Natural killer cell treated with Interleukin-12 subunit alpha and Interleukin-12 subunit beta and Interleukin-15 and Interleukin-18, amount 100 ng/mL, for 72 hours (primary cell): ENCODE data around the gene ZCCHC4. TPM values are rescaled to one million over a fixed set of nuclear protein-coding genes. Genes with fewer than 3 reads are reported as not detected.
"Not testable (repeated sequence)": the region's sequence is repeated elsewhere in the genome, so short reads cannot be mapped to it uniquely, and the experiment has no call there.

Source experiments
- ATAC-seq, 2 donors: fragments of 150-1000 bp; cut with Tn5 transposase in 1 of 2; sonication (Bioruptor Pico), chemical (Tn5 transposase) in 1 of 2; 2 replicates each; pipeline ENCODE4 v1.10.0; 2021
- DNase-seq: peaks from one replicate; pipeline ENCODE4 v3.0.0; 2022; ENCODE audit warnings: low spot score
- H3K27ac Mint-ChIP-seq, 2 donors: 1 replicate in 1 of 2; 2 replicates in 1 of 2; pipeline ENCODE4 v1.8.0; 2022; ENCODE audit warnings: mixed read lengths in 2 of 2, mild to moderate bottlenecking in 1 of 2, moderate library complexity in 1 of 2
- H3K27me3 Mint-ChIP-seq, 2 donors: 1 replicate in 1 of 2; 2 replicates in 1 of 2; pipeline ENCODE4 v1.8.0; 2022; ENCODE audit warnings: mixed read lengths in 2 of 2
- H3K36me3 Mint-ChIP-seq: one replicate; pipeline ENCODE4 v1.8.0; 2022; ENCODE audit warnings: mixed read lengths
- H3K4me1 Mint-ChIP-seq, 2 donors: 1 replicate in 1 of 2; 2 replicates in 1 of 2; pipeline ENCODE4 v1.8.0; 2022; ENCODE audit warnings: low read depth in 2 of 2, mixed read lengths in 2 of 2, mild to moderate bottlenecking in 1 of 2
- H3K4me3 Mint-ChIP-seq: one replicate; pipeline ENCODE4 v1.8.0; 2022; ENCODE audit warnings: mixed read lengths
- H3K9me3 Mint-ChIP-seq: 2 replicates; pipeline ENCODE4 v1.8.0; 2022; ENCODE audit warnings: mixed read lengths
- total RNA-seq, 2 donors: library from RNA; stranded (reverse); gene quantifications; one replicate each; pipeline ENCODE4 v1.2.3, GENCODE V29; 2022

Gene ZCCHC4
- total RNA-seq, 2 donors from 2014 or later, result 14.7 to 21.8 TPM

DNA sequence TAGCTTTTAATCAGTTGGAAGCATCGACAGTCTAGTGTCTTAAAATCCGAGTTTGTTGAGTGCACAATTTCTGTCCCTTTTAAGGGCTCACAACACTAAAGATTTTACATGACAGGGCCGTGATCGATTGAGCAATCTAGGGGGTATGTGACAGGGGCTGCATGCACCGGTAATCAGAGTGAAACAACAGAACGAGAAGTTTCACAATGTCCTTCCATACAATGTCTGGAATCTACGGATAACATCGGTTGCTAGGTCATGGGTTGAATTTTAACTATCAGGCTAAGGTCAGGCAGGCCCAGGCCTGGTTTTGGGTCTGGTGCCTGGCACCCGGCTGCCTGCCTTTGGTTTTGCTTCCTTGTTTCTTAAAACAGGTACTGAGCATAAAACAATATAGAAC, 60.0 kb downstream of the ZCCHC4 start:
- not testable (repeated sequence) for ATAC-seq, DNase-seq, H3K4me3 Mint-ChIP-seq, H3K9me3 Mint-ChIP-seq, H3K27ac Mint-ChIP-seq, H3K27me3 Mint-ChIP-seq, H3K36me3 Mint-ChIP-seq, H3K4me1 Mint-ChIP-seq

DNA sequence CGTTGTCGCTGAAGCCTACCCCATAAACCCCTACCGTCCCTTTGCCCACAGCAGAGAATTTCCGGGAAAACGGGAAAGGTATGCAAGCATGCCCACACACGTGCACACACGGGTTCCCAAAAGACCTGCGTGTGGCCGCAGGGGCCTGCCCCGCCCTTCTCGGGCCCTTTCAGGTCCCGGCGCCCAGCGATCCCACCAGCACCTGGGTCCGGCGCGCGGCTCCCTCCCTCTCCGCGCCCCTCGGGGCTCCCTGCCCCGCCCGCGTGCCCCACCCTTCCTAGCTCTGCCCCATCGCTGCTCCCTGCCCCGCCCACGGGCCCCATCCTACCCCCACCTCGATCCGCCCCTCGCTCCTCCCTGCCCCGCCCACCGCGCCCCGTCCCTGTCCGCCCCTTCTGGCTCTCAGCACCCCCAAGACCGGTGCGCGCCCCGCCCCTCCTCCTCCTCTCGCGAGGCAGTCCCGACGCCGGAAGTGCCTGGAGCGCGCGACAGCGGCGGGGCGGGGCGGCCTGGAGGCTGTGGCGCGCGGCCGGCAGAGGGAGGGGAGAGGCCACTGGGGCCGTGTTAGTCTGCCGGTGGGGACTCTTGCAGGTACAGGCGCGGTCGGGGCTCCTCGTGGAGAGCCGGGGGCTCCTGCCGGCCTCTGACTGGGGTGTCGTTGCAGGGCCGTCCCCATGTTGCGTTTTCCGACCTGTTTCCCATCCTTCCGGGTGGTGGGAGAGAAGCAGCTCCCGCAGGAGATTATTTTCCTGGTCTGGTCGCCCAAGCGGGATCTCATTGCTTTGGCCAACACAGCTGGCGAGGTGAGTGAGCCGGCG, 64.4 kb downstream of the ZCCHC4 start, which contains the start of gene ANAPC4:
Gene ANAPC4, plus strand, starts transcription at position 510 of the 818 bp plus-strand sequence. Its CDS starts 165 bp downstream, at position 675.
- H3K4me3 Mint-ChIP-seq, result no peak within 1 kb of the TSS
- no peak within 1 kb of the TSS for H3K27ac Mint-ChIP-seq

DNA sequence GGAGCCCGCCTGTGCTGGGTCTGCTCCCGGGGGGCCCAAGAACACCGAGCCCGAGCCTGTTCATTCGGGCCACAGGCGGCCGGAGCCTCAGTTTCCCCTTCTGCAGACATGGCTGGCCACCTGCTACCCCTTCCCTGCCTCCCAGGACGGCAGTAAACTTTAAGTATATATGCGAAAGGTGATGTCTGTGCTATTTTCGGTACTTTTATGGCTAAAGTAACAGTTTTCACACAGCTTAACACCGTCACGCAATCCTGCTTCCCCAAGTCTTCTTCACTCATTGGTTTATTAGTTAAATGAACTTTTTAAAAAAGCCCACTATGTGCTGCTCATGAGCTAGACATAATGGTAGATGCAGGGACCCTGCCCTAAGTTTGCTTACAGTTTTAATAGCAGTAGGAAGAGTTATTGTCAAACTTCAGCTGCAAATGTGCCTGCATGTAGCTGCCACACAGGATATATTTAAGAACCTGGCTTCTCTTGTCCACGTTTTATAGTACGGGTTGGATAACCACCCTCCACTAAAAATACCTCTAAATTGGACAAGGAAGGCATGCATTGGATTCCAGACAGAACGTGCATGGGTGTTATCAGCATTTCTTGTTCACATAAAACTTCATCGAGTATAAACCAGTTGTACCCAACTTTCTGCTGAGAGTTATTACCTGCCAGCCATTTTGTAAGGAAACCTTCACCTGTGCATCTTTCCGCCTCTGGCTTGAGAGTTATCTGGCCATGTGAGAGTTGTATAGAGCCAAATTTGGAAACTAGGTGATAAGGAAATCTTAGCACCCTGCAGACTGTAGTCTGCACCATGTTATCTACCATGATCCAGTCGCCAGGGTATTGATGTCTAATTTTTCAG, 65.2 kb downstream of the ZCCHC4 start:
- DNase-seq (no peak), ATAC-seq (no peak)
- peaks cover 0 to 7% of the 10 kb centered on the region in 2 donors for H3K4me1 Mint-ChIP-seq
- peaks cover 5% of the 10 kb centered on the region for H3K36me3 Mint-ChIP-seq
- no peak overlapping the region for H3K27ac Mint-ChIP-seq
- no peaks in the 10 kb centered on the region for H3K9me3 Mint-ChIP-seq
- H3K4me3 Mint-ChIP-seq, result no peak overlapping the region
- no peaks in the 10 kb centered on the region for H3K27me3 Mint-ChIP-seq

More for the DNA sequence above, 64.4 kb downstream of the ZCCHC4 start, which contains the start of gene ANAPC4:
- Mint-ChIP-seq H3K4me1 (peaks cover 0 to 7% of the 10 kb centered on the region in 2 donors), H3K36me3 (peaks cover 5% of the 10 kb centered on the region), H3K27me3 (no peaks in the 10 kb centered on the region), H3K9me3 (no peaks in the 10 kb centered on the region)
- peak; percentile 99 for ATAC-seq
- DNase-seq, result peak; percentile 97

DNA sequence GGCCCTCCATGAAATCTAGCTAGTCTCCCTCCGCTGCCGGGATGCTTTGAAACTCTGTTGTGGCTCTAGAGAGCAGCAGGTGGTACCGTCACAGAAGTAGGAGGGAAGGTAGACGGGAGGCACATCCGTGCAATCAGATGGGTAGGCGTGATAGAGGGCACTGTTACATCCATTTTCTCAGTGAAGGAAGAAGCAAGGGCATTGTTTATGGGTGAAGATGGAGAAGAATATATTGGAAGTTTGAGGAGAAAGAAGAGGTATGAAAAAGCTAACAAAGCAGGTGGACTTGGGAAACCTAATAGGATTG, 65.8 kb downstream of the ZCCHC4 start:
- DNase-seq (no peak), ATAC-seq (no peak)
- Mint-ChIP-seq H3K4me1 (peaks cover 0 to 7% of the 10 kb centered on the region in 2 donors), H3K36me3 (peaks cover 5% of the 10 kb centered on the region), H3K27ac (no peak overlapping the region), H3K4me3 (no peak overlapping the region), H3K9me3 (no peaks in the 10 kb centered on the region), H3K27me3 (no peaks in the 10 kb centered on the region)

DNA sequence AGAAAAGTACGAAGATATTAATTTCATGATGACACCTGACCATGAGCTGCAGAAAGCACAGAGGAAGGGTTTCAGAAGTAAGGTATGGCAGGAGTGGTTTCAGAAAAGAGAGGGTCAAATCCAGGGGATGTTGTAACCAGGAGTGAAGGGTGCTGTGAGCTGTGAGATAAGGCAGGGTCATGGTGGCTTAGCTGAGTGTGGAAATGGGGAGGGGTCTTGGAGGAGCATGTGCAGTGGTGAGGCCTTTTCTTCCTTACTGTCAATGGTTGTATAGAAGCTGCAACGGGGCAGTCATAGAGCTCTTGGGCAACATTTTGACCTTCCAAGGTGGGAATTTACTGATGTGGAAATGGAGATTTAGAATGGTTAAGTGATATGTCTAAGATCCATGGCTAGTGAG, 67.0 kb downstream of the ZCCHC4 start:
- Mint-ChIP-seq H3K4me1 (peaks cover 0 to 11% of the 10 kb centered on the region in 2 donors), H3K4me3 (no peak overlapping the region), H3K27me3 (no peaks in the 10 kb centered on the region), H3K36me3 (peaks cover 11% of the 10 kb centered on the region), H3K9me3 (no peaks in the 10 kb centered on the region), H3K27ac (no peak overlapping the region)
- no peak for ATAC-seq
- DNase-seq, result no peak

DNA sequence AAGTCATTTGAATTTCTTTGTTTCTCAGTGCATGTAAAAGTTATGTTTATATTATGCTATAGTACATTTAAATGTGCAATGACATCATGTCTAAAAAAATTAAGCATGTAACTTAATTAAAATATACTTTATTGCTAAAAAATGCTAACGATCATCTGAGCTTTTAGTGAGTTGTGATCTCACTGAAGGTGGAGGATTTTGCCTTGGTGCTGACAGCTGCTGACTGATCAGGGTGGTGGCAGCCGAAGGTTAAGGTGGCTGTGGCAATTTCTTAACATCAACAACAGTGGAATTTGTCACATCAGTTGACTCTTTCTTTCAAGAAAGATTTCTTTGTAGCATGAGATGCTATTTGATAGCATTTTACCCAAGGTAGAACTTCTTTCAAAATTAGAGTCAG, 71.1 kb downstream of the ZCCHC4 start:
- DNase-seq (no peak), ATAC-seq (no peak)
- H3K9me3 Mint-ChIP-seq, result no peaks in the 10 kb centered on the region
- no peaks in the 10 kb centered on the region for H3K27me3 Mint-ChIP-seq
- peaks cover 0 to 7% of the 10 kb centered on the region in 2 donors for H3K4me1 Mint-ChIP-seq
- peaks cover 10% of the 10 kb centered on the region for H3K36me3 Mint-ChIP-seq
- H3K4me3 Mint-ChIP-seq, result no peak overlapping the region
- H3K27ac Mint-ChIP-seq, result no peak overlapping the region

DNA sequence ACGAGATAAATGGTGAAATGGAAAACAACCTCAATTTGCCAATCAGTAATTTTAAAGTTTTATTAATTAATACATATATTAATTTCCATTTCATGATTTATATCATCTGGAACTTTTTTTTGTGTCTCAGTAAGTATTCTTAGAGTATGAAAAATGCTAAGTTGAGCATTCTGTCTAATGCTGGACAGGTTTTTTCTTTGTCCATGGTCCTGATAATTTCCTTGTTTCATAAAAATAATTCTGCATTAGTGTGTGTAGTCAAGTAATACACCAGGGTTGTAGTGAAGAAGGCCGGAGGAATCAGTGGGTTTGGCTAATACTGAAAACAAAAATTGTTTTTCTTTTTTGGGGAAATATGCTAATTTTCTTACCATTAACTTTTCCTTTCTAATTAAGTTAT, 74.4 kb downstream of the ZCCHC4 start:
- Mint-ChIP-seq H3K36me3 (peaks cover 17% of the 10 kb centered on the region), H3K4me3 (no peak overlapping the region), H3K27ac (no peak overlapping the region), H3K4me1 (peaks cover 0 to 7% of the 10 kb centered on the region in 2 donors), H3K27me3 (no peaks in the 10 kb centered on the region), H3K9me3 (no peaks in the 10 kb centered on the region)
- no peak for ATAC-seq
- no peak for DNase-seq

DNA sequence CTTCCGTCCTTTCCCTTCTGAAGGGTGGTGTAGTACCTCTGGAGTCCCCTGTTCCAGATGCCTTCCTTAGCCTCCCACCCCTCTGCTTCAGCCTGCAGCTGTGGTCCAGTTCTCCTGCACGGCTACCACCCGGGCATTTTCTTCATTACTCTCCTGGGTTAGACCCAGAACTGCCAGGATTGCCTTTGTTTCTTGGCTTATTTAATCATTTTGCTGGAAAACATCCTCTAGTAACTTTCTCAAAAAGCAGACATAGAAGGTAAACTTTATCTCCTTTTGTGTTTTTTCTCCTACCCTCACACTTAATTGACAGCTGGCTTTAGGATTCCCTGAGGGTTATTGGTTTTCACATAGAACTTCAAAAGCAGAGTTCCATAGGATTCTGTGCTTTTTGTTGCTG, 84.7 kb downstream of the ZCCHC4 start:
- Mint-ChIP-seq H3K4me3 (no peak overlapping the region), H3K9me3 (no peaks in the 10 kb centered on the region), H3K27me3 (no peaks in the 10 kb centered on the region), H3K4me1 (peaks cover 4 to 12% of the 10 kb centered on the region in 2 donors), H3K36me3 (peaks cover 57% of the 10 kb centered on the region), H3K27ac (no peak overlapping the region)
- ATAC-seq (no peak), DNase-seq (no peak)

DNA sequence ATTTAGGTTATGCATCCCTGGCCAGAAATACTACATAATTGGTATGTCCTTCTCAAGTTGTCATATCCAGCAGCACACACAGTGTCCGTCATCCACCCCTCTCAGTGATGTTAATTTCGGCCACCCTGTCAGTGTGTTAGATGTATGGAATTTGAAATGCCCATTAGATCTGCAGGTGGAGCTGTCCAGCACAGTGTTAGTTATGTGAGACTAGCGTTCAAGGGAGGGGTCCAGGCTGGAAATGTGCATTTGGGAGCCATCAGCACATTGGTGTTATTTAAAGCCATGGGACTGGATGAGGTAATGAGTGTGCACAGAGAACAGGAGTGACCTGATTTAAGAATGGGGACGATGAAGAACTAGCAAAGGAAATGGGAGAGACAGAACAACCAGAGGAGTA, 86.9 kb downstream of the ZCCHC4 start:
- H3K4me1 Mint-ChIP-seq, result peaks cover 4 to 12% of the 10 kb centered on the region in 2 donors
- H3K27ac Mint-ChIP-seq, result no peak overlapping the region
- DNase-seq, result no peak
- no peaks in the 10 kb centered on the region for H3K9me3 Mint-ChIP-seq
- H3K36me3 Mint-ChIP-seq, result peaks cover 58% of the 10 kb centered on the region
- no peak for ATAC-seq
- H3K4me3 Mint-ChIP-seq, result no peak overlapping the region
- H3K27me3 Mint-ChIP-seq, result no peaks in the 10 kb centered on the region

DNA sequence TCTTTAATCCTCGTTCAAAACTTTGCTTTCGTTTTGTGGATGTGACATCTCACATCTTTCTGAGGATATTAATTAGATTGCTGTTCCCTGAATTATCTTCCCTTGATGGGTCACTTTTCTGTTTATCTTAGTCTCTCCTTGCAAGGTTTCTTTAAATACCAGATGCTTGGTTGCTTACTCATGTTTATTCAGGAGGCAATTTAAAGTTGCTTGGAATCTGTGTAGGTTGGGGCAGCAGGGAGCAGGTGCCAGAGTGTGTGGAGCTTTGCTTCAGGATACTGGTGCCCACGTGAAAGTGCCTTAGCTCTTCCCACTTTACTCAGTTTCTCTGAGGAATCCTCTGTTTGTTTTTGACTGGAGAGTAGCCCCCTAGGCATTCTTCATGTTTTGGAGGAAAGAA, 88.5 kb downstream of the ZCCHC4 start:
- H3K27me3 Mint-ChIP-seq, result no peaks in the 10 kb centered on the region
- no peak overlapping the region for H3K4me3 Mint-ChIP-seq
- no peak for DNase-seq
- no peak for ATAC-seq
- peaks cover 4 to 12% of the 10 kb centered on the region in 2 donors for H3K4me1 Mint-ChIP-seq
- H3K27ac Mint-ChIP-seq, result no peak overlapping the region
- H3K9me3 Mint-ChIP-seq, result no peaks in the 10 kb centered on the region
- H3K36me3 Mint-ChIP-seq, result peaks cover 53% of the 10 kb centered on the region

DNA sequence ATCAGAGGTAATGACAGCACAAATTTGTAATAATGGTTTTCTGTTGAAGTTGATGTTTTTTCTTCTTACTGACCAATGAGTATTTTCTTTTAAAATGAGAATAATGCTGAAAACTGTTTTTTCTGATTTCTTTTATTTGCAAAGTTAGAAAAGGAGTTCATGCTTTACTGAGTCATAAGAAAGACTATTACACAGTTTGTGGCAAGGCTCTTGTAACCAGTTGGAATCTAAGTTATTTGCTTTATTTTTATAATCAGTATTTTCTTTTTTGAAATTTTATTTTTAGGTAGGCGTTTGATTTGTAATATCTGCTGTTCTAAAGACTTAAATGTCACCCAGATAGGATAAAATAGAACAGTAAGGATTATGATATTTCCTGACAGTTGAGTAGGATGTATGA, 89.9 kb downstream of the ZCCHC4 start:
- Mint-ChIP-seq H3K36me3 (peaks cover 40% of the 10 kb centered on the region), H3K4me3 (no peak overlapping the region)
- ATAC-seq, result no peak

DNA sequence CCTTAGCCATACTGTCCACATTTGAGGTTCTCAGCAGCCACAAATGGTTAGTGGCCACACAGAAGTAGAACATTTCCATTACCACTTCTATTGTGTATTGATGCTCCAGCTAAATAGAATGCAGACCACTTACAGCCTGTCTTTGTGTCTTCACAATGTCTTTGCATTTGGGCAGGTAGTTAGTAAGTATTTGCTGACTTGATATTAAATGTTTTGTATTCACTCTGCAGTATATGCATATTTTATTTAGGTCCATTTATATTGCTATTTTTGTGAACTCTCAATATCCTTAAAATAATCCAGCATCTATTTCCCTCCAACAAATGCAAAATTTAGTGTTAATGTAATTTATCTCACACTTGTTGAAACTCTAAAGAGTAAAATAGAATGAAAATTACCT, 91.1 kb downstream of the ZCCHC4 start:
- ATAC-seq (no peak), DNase-seq (no peak)
- peaks cover 28% of the 10 kb centered on the region for H3K36me3 Mint-ChIP-seq
- H3K27me3 Mint-ChIP-seq, result no peaks in the 10 kb centered on the region
- no peaks in the 10 kb centered on the region for H3K9me3 Mint-ChIP-seq
- H3K4me3 Mint-ChIP-seq, result no peak overlapping the region
- no peak overlapping the region for H3K27ac Mint-ChIP-seq
- H3K4me1 Mint-ChIP-seq, result peaks cover 4 to 12% of the 10 kb centered on the region in 2 donors

More for the DNA sequence above, 89.9 kb downstream of the ZCCHC4 start:
- Mint-ChIP-seq H3K4me1 (peaks cover 4 to 12% of the 10 kb centered on the region in 2 donors), H3K27me3 (no peaks in the 10 kb centered on the region), H3K9me3 (no peaks in the 10 kb centered on the region), H3K27ac (no peak overlapping the region)
- no peak for DNase-seq

DNA sequence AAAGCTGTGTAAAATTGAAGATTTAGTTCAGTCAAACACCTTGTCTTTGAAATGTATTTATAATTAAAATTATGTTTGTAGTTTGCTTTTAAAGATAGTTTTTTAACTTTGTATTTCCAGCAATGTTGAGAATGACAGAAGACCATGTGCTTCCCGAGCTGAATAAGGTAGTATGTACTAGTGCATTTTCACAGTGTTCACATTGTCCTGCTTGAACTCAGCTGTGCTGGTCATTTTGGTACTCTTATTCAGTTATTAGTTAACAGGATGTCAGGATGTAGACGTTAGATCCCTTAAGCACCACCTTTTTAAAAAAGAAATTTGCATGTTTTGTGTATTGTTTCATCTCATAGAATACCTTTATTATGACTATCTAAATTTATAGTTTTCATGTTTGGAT, 92.9 kb downstream of the ZCCHC4 start:
- ATAC-seq (no peak), DNase-seq (no peak)
- H3K36me3 Mint-ChIP-seq, result peaks cover 22% of the 10 kb centered on the region
- no peak overlapping the region for H3K27ac Mint-ChIP-seq
- no peaks in the 10 kb centered on the region for H3K9me3 Mint-ChIP-seq
- peaks cover 0 to 2% of the 10 kb centered on the region in 2 donors for H3K4me1 Mint-ChIP-seq
- no peaks in the 10 kb centered on the region for H3K27me3 Mint-ChIP-seq
- H3K4me3 Mint-ChIP-seq, result no peak overlapping the region

DNA sequence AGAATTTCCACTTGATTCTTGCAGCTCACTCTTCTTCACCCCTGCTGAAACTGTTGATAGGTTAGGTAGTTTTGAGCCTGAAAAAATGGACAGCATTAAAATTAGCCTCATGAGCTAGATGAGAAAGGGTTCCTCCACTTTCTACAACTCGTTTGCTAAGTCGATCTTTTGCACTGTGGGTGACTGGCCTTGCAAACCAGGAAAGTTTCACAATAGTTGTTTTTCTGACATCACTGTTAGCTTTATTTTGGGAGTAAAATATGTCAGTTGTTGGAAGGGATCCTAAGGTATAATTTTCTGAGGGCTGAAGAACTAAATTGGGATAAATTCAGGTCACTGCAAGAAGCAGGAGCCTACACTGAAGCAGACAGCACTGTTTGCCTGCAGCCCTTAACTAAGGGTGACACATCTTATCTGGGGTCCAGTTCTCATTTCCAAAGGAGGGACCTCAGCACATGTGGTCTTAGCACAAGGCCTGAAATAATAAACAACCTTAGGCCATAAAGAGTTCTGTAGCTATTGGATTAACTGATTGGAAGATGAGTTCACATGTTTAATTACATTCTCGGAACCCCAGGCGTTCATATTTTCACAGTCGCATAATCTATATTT, 93.6 kb downstream of the ZCCHC4 start:
- Mint-ChIP-seq H3K36me3 (peaks cover 28% of the 10 kb centered on the region), H3K4me3 (no peak overlapping the region), H3K27me3 (no peaks in the 10 kb centered on the region), H3K27ac (no peak overlapping the region), H3K4me1 (peaks cover 0 to 2% of the 10 kb centered on the region in 2 donors), H3K9me3 (no peaks in the 10 kb centered on the region)
- DNase-seq, result no peak
- no peak for ATAC-seq
